GM18870 (cell line): ENCODE measurements around the gene ARX.

Source experiments
- ATAC-seq: cut with Tn5 transposase; IDR thresholded peaks from one replicate; pipeline ENCODE4 v1.9.1; 2021; ENCODE audit warnings: moderate library complexity; ENCODE audit not compliant: unreplicated experiment

ARX gene

GRCh38 chrX:25001808-25002660 is 13.7 kb downstream of the ARX start:
- no peak for ATAC-seq

- no peak for ATAC-seq
Observed at GRCh38 chrX:24999511-24999910, 16.3 kb downstream of the ARX start.

- ATAC-seq, result no peak
Observed at GRCh38 chrX:24996096-24996709, 19.6 kb downstream of the ARX start.

- ATAC-seq, result no peak
Observed at GRCh38 chrX:24993879-24994278, 21.9 kb downstream of the ARX start.

GRCh38 chrX:24990535-24990934 is 25.2 kb downstream of the ARX start:
- no peak for ATAC-seq

GRCh38 chrX:24988314-24988713 is 27.5 kb downstream of the ARX start:
- ATAC-seq, result no peak

- no peak for ATAC-seq
Observed at GRCh38 chrX:24987731-24988130, 28.0 kb downstream of the ARX start.

GRCh38 chrX:24985120-24985519 is 30.6 kb downstream of the ARX start:
- ATAC-seq, result no peak

- ATAC-seq, result no peak
Observed at GRCh38 chrX:24983931-24984330, 31.8 kb downstream of the ARX start.

- no peak for ATAC-seq
Observed at GRCh38 chrX:24982306-24982965, 33.3 kb downstream of the ARX start.

GRCh38 chrX:24981030-24981429 is 34.7 kb downstream of the ARX start:
- ATAC-seq, result no peak

GRCh38 chrX:24979081-24979480 is 36.7 kb downstream of the ARX start:
- no peak for ATAC-seq

GRCh38 chrX:24969812-24970211 is 46.0 kb downstream of the ARX start:
- ATAC-seq, result no peak

GRCh38 chrX:24965372-24965771 is 50.4 kb downstream of the ARX start:
- no peak for ATAC-seq

GRCh38 chrX:24963823-24964222 is 51.9 kb downstream of the ARX start:
- no peak for ATAC-seq

- no peak for ATAC-seq
Observed at GRCh38 chrX:24961809-24962208, 54.0 kb downstream of the ARX start.

- no peak for ATAC-seq
Observed at GRCh38 chrX:24956828-24957227, 58.9 kb downstream of the ARX start.

- ATAC-seq, result no peak
Observed at GRCh38 chrX:24955372-24955930, 60.3 kb downstream of the ARX start.

- no peak for ATAC-seq
Observed at GRCh38 chrX:24954732-24955131, 61.0 kb downstream of the ARX start.
